SK-N-SH (cell line): Measurements from ENCODE around the gene LPP. TPM values are rescaled to one million over a fixed set of nuclear protein-coding genes. Genes with fewer than 3 reads are reported as not detected.

Source experiments
- CTCF ChIA-PET: fragments of 300-600, 350-600 bp; formaldehyde crosslinking; extraction: SDS; loops from one replicate; lab custom pipeline; 2021; lab: Yijun Ruan, JAX
- POLR2A ChIA-PET: fragments of 350-600 bp; sonication (Branson Sonifier 250); formaldehyde crosslinking; extraction: SDS; loops from one replicate; lab custom pipeline; 2020; ENCODE audit warnings: antibody characterized with exemption, inconsistent platforms; lab: Yijun Ruan, JAX
- DNase-seq: peaks from one replicate; pipeline ENCODE4 v3.0.0; 2012
- H2AFZ ChIP-seq: fragments of 200-600 bp; sonication (generic); 2 replicates; pipeline ENCODE4 v1.8.1; 2016; ENCODE audit warnings: antibody characterized with exemption, mild to moderate bottlenecking, low read depth
- H3F3A ChIP-seq: fragments of 200-600 bp; sonication (generic); replicated peaks from 2 replicates; pipeline ENCODE3; 2016; ENCODE audit warnings: antibody characterized with exemption, mild to moderate bottlenecking; ENCODE audit not compliant: insufficient read depth
- H3K27ac ChIP-seq, 2 experiments: fragments of 200-500 bp in 1 of 2; fragments of 200-600 bp in 1 of 2; sonication (Bioruptor generic) in 1 of 2; sonication (generic), shearing (Covaris generic) in 1 of 2; 2 replicates each; pipeline versions ENCODE4 v1.5.1 to v1.6.1; 2014 to 2016; ENCODE audit warnings: low read depth in 2 of 2, inconsistent platforms in 1 of 2, low read length in 1 of 2, mild to moderate bottlenecking in 1 of 2, mixed read lengths in 1 of 2
- H3K27me3 ChIP-seq: fragments of 200-600 bp; sonication (generic), shearing (Covaris generic); 2 replicates; pipeline ENCODE4 v1.6.1; 2016; ENCODE audit warnings: mixed run types; ENCODE audit not compliant: insufficient read depth
- H3K36me3 ChIP-seq, 2 experiments: fragments of 200-500 bp in 1 of 2; fragments of 200-600 bp in 1 of 2; sonication (Bioruptor generic) in 1 of 2; sonication (generic) in 1 of 2; replicated peaks in 1 of 2; 2 replicates each; pipeline versions ENCODE3 to v1.5.1; 2014 to 2016; ENCODE audit warnings: low read length in 1 of 2, mild to moderate bottlenecking in 1 of 2; ENCODE audit not compliant: insufficient read depth in 2 of 2, control insufficient read depth in 1 of 2
- H3K4me1 ChIP-seq, 2 experiments: fragments of 200-500 bp in 1 of 2; fragments of 200-600 bp in 1 of 2; sonication (Bioruptor generic) in 1 of 2; sonication (generic), shearing (Covaris generic) in 1 of 2; 2 replicates each; pipeline versions ENCODE4 v1.5.1 to v1.6.1; 2014 to 2016; ENCODE audit warnings: low read depth in 1 of 2, low read length in 1 of 2, mixed run types in 1 of 2; ENCODE audit not compliant: insufficient read depth in 2 of 2, control insufficient read depth in 1 of 2
- H3K4me2 ChIP-seq: fragments of 200-600 bp; sonication (generic), shearing (Covaris generic); 2 replicates; pipeline ENCODE4 v1.6.1; 2017; ENCODE audit warnings: mixed run types
- H3K4me3 ChIP-seq, 2 experiments: fragments of 200-500 bp in 1 of 2; fragments of 200-600 bp in 1 of 2; sonication (Bioruptor generic) in 1 of 2; sonication (generic), shearing (Covaris generic) in 1 of 2; 2 replicates each; pipeline versions ENCODE4 v1.5.1 to v1.8.1; 2014 to 2016; ENCODE audit warnings: low read depth in 2 of 2, inconsistent platforms in 1 of 2, low read length in 1 of 2, mild to moderate bottlenecking in 1 of 2, mixed read lengths in 1 of 2, moderate library complexity in 1 of 2
- H3K79me2 ChIP-seq: fragments of 200-600 bp; sonication (generic); 2 replicates; pipeline ENCODE4 v1.8.1; 2017; ENCODE audit warnings: mild to moderate bottlenecking; ENCODE audit not compliant: insufficient read depth
- H3K9ac ChIP-seq: fragments of 200-600 bp; sonication (generic); 2 replicates; pipeline ENCODE4 v1.6.1; 2017; ENCODE audit warnings: mixed run types
- H3K9me2 ChIP-seq: fragments of 200-600 bp; sonication (generic); 2 replicates; pipeline ENCODE4 v1.6.1; 2017; ENCODE audit warnings: mixed run types
- H3K9me3 ChIP-seq: fragments of 200-600 bp; sonication (generic); 2 replicates; pipeline ENCODE4 v1.6.1; 2017; ENCODE audit warnings: mixed run types, mild to moderate bottlenecking, moderate library complexity
- H4K20me1 ChIP-seq: fragments of 200-600 bp; sonication (generic); 2 replicates; pipeline ENCODE4 v1.6.1; 2017; ENCODE audit warnings: mild to moderate bottlenecking, mixed run types; ENCODE audit not compliant: insufficient read depth
- ELF1 ChIP-seq: IDR thresholded peaks from 2 replicates; pipeline ENCODE4 v1.4.0; 2012
- EP300 ChIP-seq, 2 experiments: IDR thresholded peaks; 2 replicates each; pipeline versions ENCODE4 v1.4.0 to v1.6.1; 2012; ENCODE audit warnings: borderline replicate concordance in 1 of 2, low read depth in 1 of 2, low read length in 1 of 2
- FOSL2 ChIP-seq: IDR thresholded peaks from 2 replicates; pipeline ENCODE4 v1.4.0; 2012; ENCODE audit warnings: low read depth, mild to moderate bottlenecking, moderate library complexity, borderline replicate concordance
- FOXM1 ChIP-seq: IDR thresholded peaks from 2 replicates; pipeline ENCODE4 v1.4.0; 2012; ENCODE audit warnings: low read depth, mild to moderate bottlenecking
- GABPA ChIP-seq: IDR thresholded peaks from 2 replicates; pipeline ENCODE4 v1.4.0; 2012; ENCODE audit warnings: low read depth, mild to moderate bottlenecking
- IRF3 ChIP-seq: fragments of 150-350 bp; IDR thresholded peaks from 2 replicates; pipeline ENCODE4 v1.6.1; 2016; ENCODE audit warnings: mild to moderate bottlenecking, low read depth, low read length
- JUND ChIP-seq: IDR thresholded peaks from 2 replicates; pipeline ENCODE4 v1.4.0; 2012
- MEF2A ChIP-seq: IDR thresholded peaks from 2 replicates; pipeline ENCODE4 v1.4.0; 2012; ENCODE audit warnings: low read depth, borderline replicate concordance
- MXI1 ChIP-seq: IDR thresholded peaks from 2 replicates; pipeline ENCODE4 v1.6.1; 2012; ENCODE audit warnings: mild to moderate bottlenecking, low read depth, low read length, improper control_type of control experiment
- NFIC ChIP-seq: IDR thresholded peaks from 2 replicates; pipeline ENCODE4 v1.4.0; 2012; ENCODE audit warnings: borderline replicate concordance
- PBX3 ChIP-seq: IDR thresholded peaks from 2 replicates; pipeline ENCODE4; 2012
- POLR2AphosphoS5 ChIP-seq: IDR thresholded peaks from 2 replicates; pipeline ENCODE4 v1.6.1; 2012; ENCODE audit warnings: low read depth, low read length
- RCOR1 ChIP-seq: fragments of 150-350 bp; IDR thresholded peaks from 2 replicates; pipeline ENCODE4 v1.6.1; 2017; ENCODE audit warnings: antibody characterized with exemption, low read length
- RXRA ChIP-seq: IDR thresholded peaks from 2 replicates; pipeline ENCODE4 v1.4.0; 2012; ENCODE audit warnings: low read depth, mild to moderate bottlenecking, borderline replicate concordance
- TCF12 ChIP-seq: IDR thresholded peaks from 2 replicates; pipeline ENCODE4 v1.4.0; 2012
- TEAD4 ChIP-seq: IDR thresholded peaks from 2 replicates; pipeline ENCODE4 v1.4.0; 2012; ENCODE audit warnings: mild to moderate bottlenecking, borderline replicate concordance; ENCODE audit not compliant: insufficient read depth
- USF1 ChIP-seq: IDR thresholded peaks from 2 replicates; pipeline ENCODE4 v1.4.0; 2012; ENCODE audit warnings: low read depth, borderline replicate concordance
- YY1 ChIP-seq: IDR thresholded peaks from 2 replicates; pipeline ENCODE4 v1.4.0; 2012; ENCODE audit warnings: low read depth, mild to moderate bottlenecking
- ZBTB33 ChIP-seq: IDR thresholded peaks from 2 replicates; pipeline ENCODE4 v1.4.0; 2012; ENCODE audit warnings: low read depth, borderline replicate concordance
- WGBS: methylation state at CpG from one replicate; pipeline ENCODE4 v1.1.6; 2017; ENCODE audit warnings: low lambda C conversion rate; 5-methylcytosine and 5-hydroxymethylcytosine counted together
- polyA plus RNA-seq, 3 experiments: library from polyadenylated mRNA; depleted of rRNA; stranded (reverse); fragments of >200 nt; gene quantifications; 2 replicates each; pipeline ENCODE4 v1.2.3, GENCODE V29; 2012
- TF ChIP-seq, protein P1 (sequence below): IDR thresholded peaks from 2 replicates; pipeline ENCODE4 v1.6.1; 2012; ENCODE audit warnings: mild to moderate bottlenecking, low read depth, low read length, moderate library complexity

The LPP gene
- polyA plus RNA-seq, 1 of the 3 experiments (the other 2 are of a cell fraction): 6.6 TPM

DNA sequence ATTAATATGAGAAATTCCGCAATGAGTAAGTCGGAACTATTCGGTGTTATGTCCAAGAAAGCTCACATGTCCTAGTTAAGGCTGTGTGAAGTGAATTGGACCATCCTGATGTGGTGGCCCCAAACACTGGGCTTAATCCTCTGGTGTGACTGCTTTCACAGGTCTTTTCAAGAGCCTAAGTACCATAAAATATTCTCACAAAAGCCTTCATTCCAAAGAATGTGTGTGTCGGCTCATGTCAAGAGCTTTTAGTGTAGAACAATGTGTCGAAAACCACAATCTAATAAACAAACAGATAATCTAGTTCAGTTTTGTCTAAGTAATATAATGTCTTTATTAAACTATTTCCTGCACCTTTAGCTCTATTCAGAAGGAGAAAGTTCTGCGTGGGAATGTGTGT, 311.4 kb downstream of the LPP start:
- no peak for DNase-seq
- TF ChIP-seq FOSL2 (no peak), YY1 (no peak), IRF3 (no peak), TEAD4 (no peak)
- TF ChIP-seq, protein P1, sequence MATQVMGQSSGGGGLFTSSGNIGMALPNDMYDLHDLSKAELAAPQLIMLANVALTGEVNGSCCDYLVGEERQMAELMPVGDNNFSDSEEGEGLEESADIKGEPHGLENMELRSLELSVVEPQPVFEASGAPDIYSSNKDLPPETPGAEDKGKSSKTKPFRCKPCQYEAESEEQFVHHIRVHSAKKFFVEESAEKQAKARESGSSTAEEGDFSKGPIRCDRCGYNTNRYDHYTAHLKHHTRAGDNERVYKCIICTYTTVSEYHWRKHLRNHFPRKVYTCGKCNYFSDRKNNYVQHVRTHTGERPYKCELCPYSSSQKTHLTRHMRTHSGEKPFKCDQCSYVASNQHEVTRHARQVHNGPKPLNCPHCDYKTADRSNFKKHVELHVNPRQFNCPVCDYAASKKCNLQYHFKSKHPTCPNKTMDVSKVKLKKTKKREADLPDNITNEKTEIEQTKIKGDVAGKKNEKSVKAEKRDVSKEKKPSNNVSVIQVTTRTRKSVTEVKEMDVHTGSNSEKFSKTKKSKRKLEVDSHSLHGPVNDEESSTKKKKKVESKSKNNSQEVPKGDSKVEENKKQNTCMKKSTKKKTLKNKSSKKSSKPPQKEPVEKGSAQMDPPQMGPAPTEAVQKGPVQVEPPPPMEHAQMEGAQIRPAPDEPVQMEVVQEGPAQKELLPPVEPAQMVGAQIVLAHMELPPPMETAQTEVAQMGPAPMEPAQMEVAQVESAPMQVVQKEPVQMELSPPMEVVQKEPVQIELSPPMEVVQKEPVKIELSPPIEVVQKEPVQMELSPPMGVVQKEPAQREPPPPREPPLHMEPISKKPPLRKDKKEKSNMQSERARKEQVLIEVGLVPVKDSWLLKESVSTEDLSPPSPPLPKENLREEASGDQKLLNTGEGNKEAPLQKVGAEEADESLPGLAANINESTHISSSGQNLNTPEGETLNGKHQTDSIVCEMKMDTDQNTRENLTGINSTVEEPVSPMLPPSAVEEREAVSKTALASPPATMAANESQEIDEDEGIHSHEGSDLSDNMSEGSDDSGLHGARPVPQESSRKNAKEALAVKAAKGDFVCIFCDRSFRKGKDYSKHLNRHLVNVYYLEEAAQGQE: no peak
- TF ChIP-seq, all 33 proteins: peak for 0
- no peaks in the 10 kb centered on the region; a peak in 1 of 4 replicates for H3K4me1 ChIP-seq
- peaks cover 46% of the 10 kb centered on the region; the same call in 1 of the 2 replicates for H3K79me2 ChIP-seq
- peaks cover 0 to 22% of the 10 kb centered on the region in 2 experiments for H3K36me3 ChIP-seq
- H3K4me2 ChIP-seq: no peak overlapping the region
- WGBS: 78% methylated on average over 6 of the region's 6 CpGs
- ChIA-PET POLR2A (no interaction called here), CTCF (no interaction called here)
- H3K27me3 ChIP-seq: no peaks in the 10 kb centered on the region
- no peaks in the 10 kb centered on the region for H3K9me2 ChIP-seq
- no peak overlapping the region for H3K4me3 ChIP-seq
- H3K27ac ChIP-seq: no peak overlapping the region
- H3K9me3 ChIP-seq: no peaks in the 10 kb centered on the region
- H2AFZ ChIP-seq: no peak overlapping the region
- H4K20me1 ChIP-seq: no peaks in the 10 kb centered on the region
- no peak overlapping the region for H3K9ac ChIP-seq
- H3F3A ChIP-seq: no peaks in the 10 kb centered on the region

DNA sequence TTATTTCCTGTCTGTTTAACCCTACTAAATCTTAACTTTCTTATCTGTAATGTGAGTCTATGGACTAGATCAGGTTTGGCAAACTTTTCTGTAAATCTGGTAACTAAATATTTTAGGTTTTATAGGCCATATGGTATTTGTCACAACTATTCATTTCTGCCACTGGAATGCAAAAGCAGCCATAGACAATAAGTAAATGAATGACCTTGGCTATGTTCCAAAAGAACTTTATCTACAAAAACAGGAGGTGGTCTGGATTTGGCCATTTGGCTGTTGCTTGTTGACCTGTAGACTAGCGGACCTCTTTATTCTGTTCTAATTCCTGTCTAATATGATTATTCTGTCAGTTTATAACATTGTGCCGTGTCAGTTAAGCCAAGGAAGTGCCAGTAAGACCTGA, 314.2 kb downstream of the LPP start:
- no peak for DNase-seq
- ChIA-PET CTCF (no interaction called here), POLR2A (no interaction called here)
- peaks cover 36% of the 10 kb centered on the region; the same call in 1 of the 2 replicates for H3K79me2 ChIP-seq
- peaks cover 0 to 10% of the 10 kb centered on the region in 2 experiments; a peak in 2 of 4 replicates for H3K4me1 ChIP-seq
- peaks cover 15% of the 10 kb centered on the region for H3F3A ChIP-seq
- no peak overlapping the region for H3K4me3 ChIP-seq
- H2AFZ ChIP-seq: no peak overlapping the region
- TF ChIP-seq RCOR1: no peak
- TF ChIP-seq TCF12: peak; percentile 98
- peak; percentile 68; the same call in 1 of the 2 replicates for TF ChIP-seq RXRA
- peak; percentile 88 for TF ChIP-seq PBX3
- no peak for TF ChIP-seq USF1
- TF ChIP-seq EP300 (IDR thresholded peaks at IDR 0.05; ENCODE audit: borderline replicate concordance in 1 of 2, low read depth in 1 of 2, low read length in 1 of 2): peak; percentile 59 to 92
- TF ChIP-seq ZBTB33: peak; percentile 39; the same call in 1 of the 2 replicates
- TF ChIP-seq GABPA: 0 out of 2 replicates have a peak, but pooled peaks have one; percentile 29
- peak; percentile 92 for TF ChIP-seq NFIC
- TF ChIP-seq MEF2A: peak; percentile 79; the same call in 1 of the 2 replicates
- no peak for TF ChIP-seq MXI1
- peak; percentile 36; the same call in 1 of the 2 replicates for TF ChIP-seq ELF1
- peak; percentile 52; the same call in 1 of the 2 replicates for TF ChIP-seq POLR2AphosphoS5
- peak; percentile 47; the same call in 1 of the 2 replicates for TF ChIP-seq FOXM1
- TF ChIP-seq JUND: peak; percentile 69
- TF ChIP-seq TEAD4: peak; percentile 80
- H3K9me3 ChIP-seq: no peaks in the 10 kb centered on the region
- no peaks in the 10 kb centered on the region for H4K20me1 ChIP-seq
- WGBS: 31% methylated on average over 2 of the region's 2 CpGs
- no peaks in the 10 kb centered on the region for H3K9me2 ChIP-seq
- no peak overlapping the region for H3K4me2 ChIP-seq
- H3K27ac ChIP-seq: peak overlapping the region; percentile 8 to 75; a peak in 2 of 4 replicates
- H3K27me3 ChIP-seq: no peaks in the 10 kb centered on the region
- H3K9ac ChIP-seq: no peak overlapping the region
- peaks cover 0 to 23% of the 10 kb centered on the region in 2 experiments for H3K36me3 ChIP-seq
